UCSD-AML1 (cell line): Measurements from ENCODE around the gene CLSTN2.

ENCODE experiments used
- DNase-seq: peaks from one replicate; lab custom pipeline; 2025; ENCODE audit not compliant: unreplicated experiment; lab: John Stamatoyannopoulos, UW

The CLSTN2 gene

GRCh38 chr3:140089403-140090072, 154.6 kb downstream of the CLSTN2 start:
- no peak for DNase-seq

- no peak for DNase-seq
Measured at GRCh38 chr3:140091143-140091542, 156.2 kb downstream of the CLSTN2 start.

- DNase-seq = no peak
Measured at GRCh38 chr3:140092848-140093536, 158.0 kb downstream of the CLSTN2 start.

GRCh38 chr3:140093742-140094141, 158.8 kb downstream of the CLSTN2 start:
- DNase-seq = no peak

- no peak for DNase-seq
Measured at GRCh38 chr3:140094487-140094886, 159.5 kb downstream of the CLSTN2 start.

- no peak for DNase-seq
Measured at GRCh38 chr3:140096037-140096436, 161.1 kb downstream of the CLSTN2 start.

- no peak for DNase-seq
Measured at GRCh38 chr3:140097874-140098635, 163.1 kb downstream of the CLSTN2 start.

- no peak for DNase-seq
Measured at GRCh38 chr3:140100479-140100878, 165.5 kb downstream of the CLSTN2 start.

GRCh38 chr3:140103166-140103565, 168.2 kb downstream of the CLSTN2 start:
- no peak for DNase-seq

- DNase-seq = no peak
Measured at GRCh38 chr3:140103986-140104645, 169.1 kb downstream of the CLSTN2 start.

GRCh38 chr3:140113996-140114788, 179.2 kb downstream of the CLSTN2 start:
- no peak for DNase-seq

GRCh38 chr3:140114789-140115080, 179.8 kb downstream of the CLSTN2 start:
- DNase-seq = no peak

GRCh38 chr3:140117096-140117526, 182.1 kb downstream of the CLSTN2 start:
- DNase-seq = no peak

- DNase-seq = no peak
Measured at GRCh38 chr3:140122183-140122582, 187.2 kb downstream of the CLSTN2 start.

GRCh38 chr3:140128217-140128616, 193.2 kb downstream of the CLSTN2 start:
- no peak for DNase-seq

- peak; percentile 31 for DNase-seq
Measured at GRCh38 chr3:140128631-140129030, 193.6 kb downstream of the CLSTN2 start.

- no peak for DNase-seq
Measured at GRCh38 chr3:140129768-140130284, 194.8 kb downstream of the CLSTN2 start.

- DNase-seq = no peak
Measured at GRCh38 chr3:140131895-140132294, 196.9 kb downstream of the CLSTN2 start.

- no peak for DNase-seq
Measured at GRCh38 chr3:140134231-140134965, 199.4 kb downstream of the CLSTN2 start.

GRCh38 chr3:140135461-140135860, 200.5 kb downstream of the CLSTN2 start:
- no peak for DNase-seq
